Measurements from ENCODE around the gene USP47. TPM values are rescaled to one million over a fixed set of nuclear protein-coding genes. Genes with fewer than 3 reads are reported as not detected.

USP47 gene
- polyA plus RNA-seq, 1 experiment: 35.0 TPM

GRCh38 chr11:11876458-11876857 lies 34.7 kb downstream of the USP47 start:
- Histone ChIP-seq H3K4me3 (ENCODE audit: low read depth, low read length) (no peak overlapping the region), H3K9me3 (ENCODE audit: control insufficient read depth, insufficient read depth, low read length) (no peaks in the 10 kb centered on the region), H3K27ac (ENCODE audit: low read depth, low read length) (no peak overlapping the region), H3K27me3 (ENCODE audit: control insufficient read depth, insufficient read depth, low read length) (no peaks in the 10 kb centered on the region)
- TF ChIP-seq CTCF (IDR thresholded peaks at IDR 0.05; ENCODE audit: low read depth, low read length): no peak
- DNase-seq (ENCODE audit: low read depth, low spot score): no peak
- CTCF ChIA-PET: interaction anchor here (1.1 to 1.4 kb wide), 2 partner anchors 69 to 77 kb away, joined by 3 read pairs; no protein-coding TSS in a partner anchor
- POLR2A ChIA-PET: interaction anchor here (0.6 kb wide), 1 partner anchor 26 kb away, joined by 3 read pairs; no protein-coding TSS in a partner anchor

- no peak for DNase-seq (ENCODE audit: low read depth, low spot score)
- Histone ChIP-seq H3K4me3 (ENCODE audit: low read depth, low read length) (no peak overlapping the region), H3K27ac (ENCODE audit: low read depth, low read length) (no peak overlapping the region), H3K27me3 (ENCODE audit: control insufficient read depth, insufficient read depth, low read length) (no peaks in the 10 kb centered on the region), H3K9me3 (ENCODE audit: control insufficient read depth, insufficient read depth, low read length) (no peaks in the 10 kb centered on the region)
- no peak for TF ChIP-seq CTCF (IDR thresholded peaks at IDR 0.05; ENCODE audit: low read depth, low read length)
- ChIA-PET CTCF (interaction anchor here (1.0 to 2.4 kb wide), 4 partner anchors 82 to 164 kb away, joined by 3 to 8 read pairs (median 4); no protein-coding TSS in a partner anchor), POLR2A (interaction anchor here (0.6 kb wide), 1 partner anchor 39 kb away, joined by 5 read pairs; no protein-coding TSS in a partner anchor)
Measured at GRCh38 chr11:11880179-11880578, 38.4 kb downstream of the USP47 start.

- H3K4me3 ChIP-seq (ENCODE audit: low read depth, low read length): no peak overlapping the region
- no peak for DNase-seq (ENCODE audit: low read depth, low spot score)
- no peak for TF ChIP-seq CTCF (IDR thresholded peaks at IDR 0.05; ENCODE audit: low read depth, low read length)
- no peaks in the 10 kb centered on the region for H3K27me3 ChIP-seq (ENCODE audit: control insufficient read depth, insufficient read depth, low read length)
- no peaks in the 10 kb centered on the region for H3K9me3 ChIP-seq (ENCODE audit: control insufficient read depth, insufficient read depth, low read length)
- CTCF ChIA-PET: interaction anchor here (0.9 kb wide), 1 partner anchor 39 kb away, joined by 3 read pairs; no protein-coding TSS in a partner anchor
- H3K27ac ChIP-seq (ENCODE audit: low read depth, low read length): no peak overlapping the region
- POLR2A ChIA-PET: no interaction called here
Measured at GRCh38 chr11:11882539-11882938, 40.8 kb downstream of the USP47 start.

DNA sequence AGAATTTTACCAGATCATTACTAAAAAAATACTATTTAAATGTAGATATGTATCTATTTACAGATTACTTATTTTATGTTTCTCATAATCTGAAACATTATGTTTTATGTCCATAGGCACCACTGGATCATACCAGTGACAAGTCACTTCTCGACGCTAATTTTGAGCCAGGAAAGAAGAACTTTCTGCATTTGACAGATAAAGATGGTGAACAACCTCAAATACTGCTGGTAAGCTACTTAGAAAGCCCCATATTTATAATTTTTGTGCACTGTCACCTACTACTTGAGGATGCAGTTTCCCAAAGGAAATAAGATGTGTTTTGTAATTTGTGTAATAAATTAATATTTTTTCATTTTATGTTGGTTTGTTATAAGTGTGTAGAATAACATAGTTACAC lies 42.6 kb downstream of the USP47 start:
- POLR2A ChIA-PET: no interaction called here
- no peak for DNase-seq (ENCODE audit: low read depth, low spot score)
- Histone ChIP-seq H3K27ac (ENCODE audit: low read depth, low read length) (no peak overlapping the region), H3K4me3 (ENCODE audit: low read depth, low read length) (no peak overlapping the region), H3K9me3 (ENCODE audit: control insufficient read depth, insufficient read depth, low read length) (no peaks in the 10 kb centered on the region), H3K27me3 (ENCODE audit: control insufficient read depth, insufficient read depth, low read length) (no peaks in the 10 kb centered on the region)
- no peak for TF ChIP-seq CTCF (IDR thresholded peaks at IDR 0.05; ENCODE audit: low read depth, low read length)
- CTCF ChIA-PET: no interaction called here

DNA sequence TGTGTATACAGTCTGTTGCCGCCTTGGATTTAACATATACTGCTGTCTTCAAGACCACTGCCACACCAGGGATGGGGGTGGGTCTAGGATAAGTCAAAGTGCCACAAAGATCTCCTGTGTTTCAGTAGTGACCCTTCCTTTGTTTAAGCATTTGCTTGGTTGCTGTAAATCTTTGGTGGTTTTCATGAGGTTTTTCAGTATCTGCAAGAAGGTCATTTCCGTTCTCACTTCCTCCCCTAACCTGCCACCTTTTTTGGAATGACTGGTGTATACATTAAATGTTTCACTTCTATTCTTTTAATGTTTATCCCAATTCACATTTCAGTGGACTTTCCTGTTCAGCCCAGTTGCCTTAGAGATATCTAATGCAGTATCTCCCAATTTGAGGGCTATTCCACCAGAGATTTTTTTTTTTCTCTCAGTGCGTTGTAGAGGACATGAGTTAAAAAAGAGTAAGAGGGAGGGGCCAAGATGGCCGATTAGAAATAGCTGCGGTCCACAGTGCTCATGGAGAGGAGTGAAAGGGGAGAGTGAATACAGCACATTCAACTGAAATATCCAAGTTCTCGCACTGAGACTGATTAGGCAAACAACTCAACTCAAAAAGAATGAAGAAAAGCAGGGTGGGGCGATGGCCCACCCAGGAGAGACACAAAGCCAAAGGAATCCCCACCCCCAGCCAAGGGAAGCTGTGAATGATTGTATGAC lies 43.2 kb downstream of the USP47 start:
- Histone ChIP-seq H3K27ac (ENCODE audit: low read depth, low read length) (no peak overlapping the region), H3K27me3 (ENCODE audit: control insufficient read depth, insufficient read depth, low read length) (no peaks in the 10 kb centered on the region), H3K4me3 (ENCODE audit: low read depth, low read length) (no peak overlapping the region), H3K9me3 (ENCODE audit: control insufficient read depth, insufficient read depth, low read length) (no peaks in the 10 kb centered on the region)
- DNase-seq (ENCODE audit: low read depth, low spot score): no peak
- ChIA-PET CTCF (no interaction called here), POLR2A (no interaction called here)
- TF ChIP-seq CTCF (IDR thresholded peaks at IDR 0.05; ENCODE audit: low read depth, low read length): no peak

Data from AG04450 (cell line).